ENCODE data around the gene UBE3C. TPM values are rescaled to one million over a fixed set of nuclear protein-coding genes. Genes with fewer than 3 reads are reported as not detected.
"Not testable (repeated sequence)": the region's sequence is repeated elsewhere in the genome, so short reads cannot be mapped to it uniquely, and the experiment has no call there.

The UBE3C gene
- total RNA-seq, 1 donor from 2014 or later: 77.9 TPM

GRCh38 chr7:157271315-157271990 lies 132.7 kb downstream of the UBE3C start:
- DNase-seq (ENCODE audit: low read depth in 2 of 2): no peak

GRCh38 chr7:157271991-157272324 lies 133.2 kb downstream of the UBE3C start:
- peak; percentile 87 to 89 for DNase-seq (ENCODE audit: low read depth in 2 of 2)

- DNase-seq (ENCODE audit: low read depth in 2 of 2): no peak
Measured at GRCh38 chr7:157272351-157273207, 133.9 kb downstream of the UBE3C start.

- peak; percentile 47 to 77 for DNase-seq (ENCODE audit: low read depth in 2 of 2)
Measured at GRCh38 chr7:157273208-157274093, 134.7 kb downstream of the UBE3C start.

- DNase-seq (ENCODE audit: low read depth in 2 of 2): not testable (repeated sequence)
Measured at GRCh38 chr7:157274094-157274634, 135.4 kb downstream of the UBE3C start.

GRCh38 chr7:157274991-157275427 lies 136.3 kb downstream of the UBE3C start:
- no peak for DNase-seq (ENCODE audit: low read depth in 2 of 2)

GRCh38 chr7:157276091-157276561 lies 137.4 kb downstream of the UBE3C start:
- no peak for DNase-seq (ENCODE audit: low read depth in 2 of 2)

GRCh38 chr7:157276731-157277562 lies 138.2 kb downstream of the UBE3C start:
- peak; percentile 54 to 66 for DNase-seq (ENCODE audit: low read depth in 2 of 2)

- not testable (repeated sequence) for DNase-seq (ENCODE audit: low read depth in 2 of 2)
Measured at GRCh38 chr7:157277568-157277967, 138.8 kb downstream of the UBE3C start.

- DNase-seq (ENCODE audit: low read depth in 2 of 2): no peak
Measured at GRCh38 chr7:157278167-157278790, 139.6 kb downstream of the UBE3C start.

- peak in 1 of 2 donors; percentile 23 for DNase-seq (ENCODE audit: low read depth in 2 of 2)
Measured at GRCh38 chr7:157278791-157279724, 140.3 kb downstream of the UBE3C start.

- no peak for DNase-seq (ENCODE audit: low read depth in 2 of 2)
Measured at GRCh38 chr7:157279741-157280215, 141.1 kb downstream of the UBE3C start.

- no peak for DNase-seq (ENCODE audit: low read depth in 2 of 2)
Measured at GRCh38 chr7:157280216-157280841, 141.6 kb downstream of the UBE3C start.

GRCh38 chr7:157281221-157281998 lies 142.7 kb downstream of the UBE3C start:
- no peak for DNase-seq (ENCODE audit: low read depth in 2 of 2)

- no peak for DNase-seq (ENCODE audit: low read depth in 2 of 2)
Measured at GRCh38 chr7:157282141-157282801, 143.5 kb downstream of the UBE3C start.

GRCh38 chr7:157284229-157285014 lies 145.7 kb downstream of the UBE3C start:
- DNase-seq (ENCODE audit: low read depth in 2 of 2): no peak

Data from dermis microvascular lymphatic vessel endothelial cell (primary cell).